ENCODE results near the gene PDCL2. TPM values are rescaled to one million over a fixed set of nuclear protein-coding genes. Genes with fewer than 3 reads are reported as not detected.

PDCL2 gene
- total RNA-seq, 1 donor from 2014 or later: not detected

Other genes with a start within 250 kb of the PDCL2 start
- gene SRD5A3, start 246.0 kb downstream of the PDCL2 start, total RNA-seq: 7.3 TPM
- 56.4 TPM for gene TMEM165, start 196.3 kb downstream of the PDCL2 start, total RNA-seq
- gene CLOCK, start 45.3 kb downstream of the PDCL2 start, total RNA-seq: 32.0 TPM
- not detected for gene NMU, start 44.1 kb upstream of the PDCL2 start, total RNA-seq
- gene EXOC1L, start 227.5 kb upstream of the PDCL2 start, total RNA-seq: not detected

Data from cardiac septum (tissue), 1 donor.